CD4-positive, alpha-beta memory T cell (primary cell): ENCODE results near the gene GIMAP6. TPM values are rescaled to one million over a fixed set of nuclear protein-coding genes. Genes with fewer than 3 reads are reported as not detected.
"Not testable (repeated sequence)": the region's sequence is repeated elsewhere in the genome, so short reads cannot be mapped to it uniquely, and the experiment has no call there.

Source experiments
- CTCF ChIA-PET: fragments of 350-600 bp; sonication (Branson Sonifier 250); formaldehyde crosslinking; loops from one replicate; lab custom pipeline; 2021; ENCODE audit warnings: inconsistent platforms; ENCODE audit not compliant: partially characterized antibody; lab: Charles Lee
- POLR2A ChIA-PET: fragments of 350-600 bp; sonication (Branson Sonifier 250); formaldehyde crosslinking; loops from one replicate; lab custom pipeline; 2021; ENCODE audit not compliant: partially characterized antibody; lab: Charles Lee
- DNase-seq, 5 donors: peaks; one replicate each; pipeline versions ENCODE4 v3.0.0 to v3.0.0-alpha.2; 2020 to 2022; ENCODE audit warnings: mixed read lengths in 1 of 5
- H3K27ac ChIP-seq: one replicate; pipeline ENCODE4 v1.7.0; 2013; ENCODE audit warnings: low read depth, low read length
- H3K27me3 ChIP-seq: 2 replicates; pipeline ENCODE4 v1.7.0; 2013; ENCODE audit warnings: mild to moderate bottlenecking, low read length, moderate library complexity; ENCODE audit not compliant: insufficient read depth
- H3K36me3 ChIP-seq: 2 replicates; pipeline ENCODE4 v1.7.0; 2013; ENCODE audit warnings: mild to moderate bottlenecking, low read length, moderate library complexity; ENCODE audit not compliant: insufficient read depth
- H3K4me1 ChIP-seq: 2 replicates; pipeline ENCODE4 v1.7.0; 2013; ENCODE audit warnings: mild to moderate bottlenecking, low read length, moderate library complexity; ENCODE audit not compliant: insufficient read depth
- H3K4me3 ChIP-seq, 2 donors: one replicate each; pipeline ENCODE4 v1.7.0; 2013; ENCODE audit warnings: low read length in 2 of 2, mild to moderate bottlenecking in 1 of 2
- H3K9me3 ChIP-seq, 2 donors: one replicate each; pipeline ENCODE4 v1.7.0; 2013; ENCODE audit warnings: low read length in 2 of 2, control low read depth in 1 of 2; ENCODE audit not compliant: control insufficient read depth in 1 of 2
- H3K27ac Mint-ChIP-seq, 7 donors: one replicate each; pipeline ENCODE4 v1.8.0; 2020 to 2021; ENCODE audit warnings: mixed read lengths in 7 of 7, mild to moderate bottlenecking in 6 of 7, inconsistent platforms in 3 of 7, moderate library complexity in 3 of 7
- H3K27me3 Mint-ChIP-seq, 2 donors: one replicate each; pipeline ENCODE4 v1.8.0; 2020 to 2021; ENCODE audit warnings: mixed read lengths in 2 of 2
- H3K36me3 Mint-ChIP-seq, 2 donors: one replicate each; pipeline ENCODE4 v1.8.0; 2020 to 2021; ENCODE audit warnings: mixed read lengths in 2 of 2, inconsistent platforms in 1 of 2, mild to moderate bottlenecking in 1 of 2
- H3K4me1 Mint-ChIP-seq, 4 donors: one replicate each; pipeline ENCODE4 v1.8.0; 2020 to 2021; ENCODE audit warnings: mixed read lengths in 4 of 4, mild to moderate bottlenecking in 1 of 4
- H3K4me3 Mint-ChIP-seq, 8 donors: one replicate each; pipeline ENCODE4 v1.8.0; 2020 to 2021; ENCODE audit warnings: mixed read lengths in 8 of 8, mild to moderate bottlenecking in 7 of 8, moderate library complexity in 6 of 8, inconsistent platforms in 3 of 8
- H3K9me3 Mint-ChIP-seq, 8 donors: one replicate each; pipeline ENCODE4 v1.8.0; 2020 to 2021; ENCODE audit warnings: mixed read lengths in 8 of 8, mild to moderate bottlenecking in 5 of 8, inconsistent platforms in 3 of 8, moderate library complexity in 1 of 8
- intact Hi-C: fragments of 100-400 bp; cut with micrococcal nuclease; formaldehyde crosslinking; loops from one replicate; pipeline ENCODE4 v1.15.1; 2023
- polyA plus RNA-seq, 2 donors: library from polyadenylated mRNA; unstranded; fragments of 300-500 nt; fragmentation: Illumina TruSeq; gene quantifications; one replicate each; pipeline ENCODE4 v1.2.3, GENCODE V29; 2021
- total RNA-seq, 2 experiments: library from RNA; stranded (reverse); gene quantifications; one replicate each; pipeline ENCODE4 v1.2.3, GENCODE V29; 2021

The GIMAP6 gene
- total and polyA plus RNA-seq, 4 experiments from 2014 or later, result 115 to 173 (median 156) TPM

GRCh38 chr7:150663802-150664494 lies 31.8 kb upstream of the GIMAP6 start:
- peak overlapping the region in 1 of 2 donors; percentile 29 for H3K4me3 ChIP-seq
- H3K4me1 ChIP-seq, result peaks cover 79% of the 10 kb centered on the region
- H3K36me3 ChIP-seq, result no peaks in the 10 kb centered on the region
- H3K9me3 ChIP-seq, result no peaks in the 10 kb centered on the region
- peak overlapping the region; percentile 68 for H3K27ac ChIP-seq
- no peaks in the 10 kb centered on the region for H3K27me3 ChIP-seq
- intact Hi-C loops, result loop anchor here (1.0 to 5.0 kb wide), 2 partner anchors 82 to 216 kb away; no protein-coding TSS in a partner anchor
- Mint-ChIP-seq H3K4me1 (peaks cover 63 to 93% (median 78%) of the 10 kb centered on the region in 4 donors), H3K9me3 (peaks cover under 1 to 24% (median 10%) of the 10 kb centered on the region in 8 donors), H3K27me3 (no peaks in the 10 kb centered on the region), H3K4me3 (peak overlapping the region in 7 of 8 donors; percentile 61 to 88 (median 73)), H3K27ac (peak overlapping the region; percentile 82 to 98 (median 97)), H3K36me3 (peaks cover 9 to 26% of the 10 kb centered on the region in 2 donors)
- peak in 4 of 5 donors; percentile 44 to 63 (median 59) for DNase-seq
- ChIA-PET POLR2A (interaction anchor here (0.7 to 10.4 kb wide), 20 partner anchors 9 to 213 kb away, joined by 3 to 189 read pairs (median 4); partner anchors contain the start of genes GIMAP1, GIMAP4, GIMAP5 and GIMAP6), CTCF (interaction anchor here (0.7 to 1.0 kb wide), 3 partner anchors 14 to 215 kb away, joined by 3 to 4 read pairs (median 3); no protein-coding TSS in a partner anchor)

GRCh38 chr7:150662821-150663220 lies 30.6 kb upstream of the GIMAP6 start:
- Mint-ChIP-seq H3K4me1 (peaks cover 57 to 91% (median 69%) of the 10 kb centered on the region in 4 donors), H3K4me3 (peak overlapping the region in 7 of 8 donors; percentile 11 to 88 (median 69)), H3K9me3 (peaks cover under 1 to 18% (median 5%) of the 10 kb centered on the region in 8 donors), H3K36me3 (peaks cover 6 to 20% of the 10 kb centered on the region in 2 donors), H3K27ac (peak overlapping the region; percentile 82 to 98 (median 97))
- H3K9me3 ChIP-seq, H3K4me3 ChIP-seq, H3K27me3 Mint-ChIP-seq, H3K27me3 ChIP-seq, H3K36me3 ChIP-seq, H3K27ac ChIP-seq, DNase-seq: not testable (repeated sequence)
- POLR2A ChIA-PET, result interaction anchor here (0.7 to 1.4 kb wide), 5 partner anchors 14 to 148 kb away, joined by 3 read pairs; partner anchors contain the start of genes GIMAP2 and GIMAP7
- CTCF ChIA-PET, result interaction anchor here (0.9 kb wide), 1 partner anchor 214 kb away, joined by 4 read pairs; no protein-coding TSS in a partner anchor
- intact Hi-C loops, result loop anchor here (5.0 kb wide), 1 partner anchor 81 kb away; no protein-coding TSS in a partner anchor
- H3K4me1 ChIP-seq, result peaks cover 68% of the 10 kb centered on the region

- H3K27me3 Mint-ChIP-seq, result no peaks in the 10 kb centered on the region
- H3K9me3 ChIP-seq, result no peaks in the 10 kb centered on the region
- intact Hi-C loops, result loop anchor here (5.0 kb wide), 1 partner anchor 79 kb away; no protein-coding TSS in a partner anchor
- DNase-seq, result no peak
- POLR2A ChIA-PET, result interaction anchor here (0.8 to 2.6 kb wide), 8 partner anchors 11 to 212 kb away, joined by 3 to 8 read pairs (median 4); partner anchors contain the start of genes GIMAP1, GIMAP4 and GIMAP6
- H3K4me1 ChIP-seq, result peaks cover 51% of the 10 kb centered on the region
- no peak overlapping the region for H3K4me3 ChIP-seq
- H3K9me3 Mint-ChIP-seq, result peaks cover 4 to 29% (median 18%) of the 10 kb centered on the region in 8 donors
- peaks cover 47 to 91% (median 55%) of the 10 kb centered on the region in 4 donors for H3K4me1 Mint-ChIP-seq
- H3K36me3 Mint-ChIP-seq, result peaks cover 6 to 24% of the 10 kb centered on the region in 2 donors
- CTCF ChIA-PET, result interaction anchor here (1.2 to 1.3 kb wide), 3 partner anchors 32 to 94 kb away, joined by 3 to 7 read pairs (median 4); partner anchors contain the start of gene GIMAP4
- no peaks in the 10 kb centered on the region for H3K36me3 ChIP-seq
- H3K27me3 ChIP-seq, result no peaks in the 10 kb centered on the region
- peak overlapping the region in 4 of 8 donors; percentile 27 to 53 (median 40) for H3K4me3 Mint-ChIP-seq
- H3K27ac ChIP-seq, result no peak overlapping the region
- H3K27ac Mint-ChIP-seq, result peak overlapping the region; percentile 29 to 77 (median 60)
Observed at GRCh38 chr7:150660939-150661613, 28.9 kb upstream of the GIMAP6 start.

- Mint-ChIP-seq H3K9me3 (peaks cover 2 to 58% (median 22%) of the 10 kb centered on the region in 8 donors), H3K27ac (peak overlapping the region in 1 of 7 donors; percentile 56), H3K27me3 (no peaks in the 10 kb centered on the region), H3K4me3 (peak overlapping the region in 3 of 8 donors; percentile 14 to 44 (median 15)), H3K36me3 (peaks cover 6 to 38% of the 10 kb centered on the region in 2 donors), H3K4me1 (peaks cover 30 to 71% (median 36%) of the 10 kb centered on the region in 4 donors)
- ChIA-PET POLR2A (interaction anchor here (0.6 to 3.7 kb wide), 14 partner anchors 11 to 209 kb away, joined by 3 to 26 read pairs (median 4); partner anchors contain the start of genes GIMAP1 and GIMAP6), CTCF (interaction anchor here (0.7 to 1.0 kb wide), 2 partner anchors 9 to 20 kb away, joined by 3 read pairs; no protein-coding TSS in a partner anchor)
- intact Hi-C loops, result no loop called here
- Histone ChIP-seq H3K4me1 (peaks cover 15% of the 10 kb centered on the region), H3K27ac (no peak overlapping the region), H3K4me3 (no peak overlapping the region), H3K9me3 (no peaks in the 10 kb centered on the region), H3K27me3 (no peaks in the 10 kb centered on the region), H3K36me3 (no peaks in the 10 kb centered on the region)
- DNase-seq, result no peak
Observed at GRCh38 chr7:150657526-150657925, 25.3 kb upstream of the GIMAP6 start.

- no peak for DNase-seq
- Mint-ChIP-seq H3K4me3 (peak overlapping the region in 1 of 8 donors; percentile 20), H3K4me1 (peaks cover 22 to 60% (median 28%) of the 10 kb centered on the region in 4 donors), H3K27me3 (no peaks in the 10 kb centered on the region), H3K36me3 (peaks cover 10 to 39% of the 10 kb centered on the region in 2 donors), H3K27ac (peak overlapping the region in 1 of 7 donors; percentile 71), H3K9me3 (peaks cover 2 to 72% (median 28%) of the 10 kb centered on the region in 8 donors)
- H3K4me1 ChIP-seq, result peaks cover 2% of the 10 kb centered on the region
- CTCF ChIA-PET, result interaction anchor here (0.7 kb wide), 1 partner anchor 10 kb away, joined by 3 read pairs; no protein-coding TSS in a partner anchor
- H3K36me3 ChIP-seq, result no peaks in the 10 kb centered on the region
- POLR2A ChIA-PET, result interaction anchor here (1.0 to 3.7 kb wide), 6 partner anchors 12 to 92 kb away, joined by 3 to 26 read pairs (median 4); no protein-coding TSS in a partner anchor
- H3K27me3 ChIP-seq, result no peaks in the 10 kb centered on the region
- H3K27ac ChIP-seq, result no peak overlapping the region
- no peak overlapping the region for H3K4me3 ChIP-seq
- intact Hi-C loops, result no loop called here
- no peaks in the 10 kb centered on the region for H3K9me3 ChIP-seq
Observed at GRCh38 chr7:150656047-150656446, 23.9 kb upstream of the GIMAP6 start.

- DNase-seq, result no peak
- Histone ChIP-seq H3K4me3 (no peak overlapping the region), H3K27me3 (no peaks in the 10 kb centered on the region), H3K4me1 (peaks cover 4% of the 10 kb centered on the region), H3K9me3 (no peaks in the 10 kb centered on the region), H3K27ac (no peak overlapping the region), H3K36me3 (no peaks in the 10 kb centered on the region)
- Mint-ChIP-seq H3K4me1 (peaks cover 21 to 66% (median 29%) of the 10 kb centered on the region in 4 donors), H3K36me3 (peaks cover 7 to 32% of the 10 kb centered on the region in 2 donors), H3K4me3 (no peak overlapping the region), H3K9me3 (peaks cover 0 to 78% (median 34%) of the 10 kb centered on the region in 8 donors), H3K27ac (no peak overlapping the region), H3K27me3 (no peaks in the 10 kb centered on the region)
- POLR2A ChIA-PET, result interaction anchor here (0.6 to 1.3 kb wide), 4 partner anchors 10 to 87 kb away, joined by 3 to 6 read pairs (median 3); no protein-coding TSS in a partner anchor
- intact Hi-C loops, result no loop called here
- CTCF ChIA-PET, result no interaction called here
Observed at GRCh38 chr7:150654692-150655091, 22.5 kb upstream of the GIMAP6 start.
